Osteocyte (in vitro differentiated cells): Measurements from ENCODE around the gene MYRIP. TPM values are rescaled to one million over a fixed set of nuclear protein-coding genes. Genes with fewer than 3 reads are reported as not detected.

Source experiments
- DNase-seq: peaks from one replicate; pipeline ENCODE4 v3.0.0; 2021; ENCODE audit warnings: mixed read lengths; ENCODE audit not compliant: unreplicated experiment; ENCODE audit errors: extremely low spot score
- H3K27ac Mint-ChIP-seq: one replicate; pipeline ENCODE4 v1.8.0; 2021; ENCODE audit warnings: mild to moderate bottlenecking, mixed read lengths; ENCODE audit not compliant: unreplicated experiment
- H3K27me3 Mint-ChIP-seq: one replicate; pipeline ENCODE4 v1.8.0; 2021; ENCODE audit warnings: mixed read lengths; ENCODE audit not compliant: unreplicated experiment
- H3K36me3 Mint-ChIP-seq: one replicate; pipeline ENCODE4 v1.8.0; 2021; ENCODE audit warnings: mixed read lengths; ENCODE audit not compliant: unreplicated experiment
- H3K4me1 Mint-ChIP-seq: one replicate; pipeline ENCODE4 v1.8.0; 2021; ENCODE audit warnings: mixed read lengths; ENCODE audit not compliant: unreplicated experiment
- H3K4me3 Mint-ChIP-seq: one replicate; pipeline ENCODE4 v1.8.0; 2021; ENCODE audit warnings: mild to moderate bottlenecking, moderate library complexity, mixed read lengths; ENCODE audit not compliant: unreplicated experiment
- H3K9me3 Mint-ChIP-seq: one replicate; pipeline ENCODE4 v1.8.0; 2021; ENCODE audit warnings: mixed read lengths; ENCODE audit not compliant: unreplicated experiment
- total RNA-seq: library from RNA; stranded (reverse); gene quantifications from 2 replicates; pipeline ENCODE4 v1.2.1, GENCODE V29; 2021
- TF ChIP-seq, protein P1 (sequence below): fragments of 200-600 bp; sonication (generic); IDR thresholded peaks from 2 replicates; pipeline ENCODE4 v1.5.0; 2021; ENCODE audit warnings: antibody characterized with exemption, mild to moderate bottlenecking, moderate library complexity

The MYRIP gene
- total RNA-seq, 1 donor from 2014 or later, result 0.62 TPM

DNA sequence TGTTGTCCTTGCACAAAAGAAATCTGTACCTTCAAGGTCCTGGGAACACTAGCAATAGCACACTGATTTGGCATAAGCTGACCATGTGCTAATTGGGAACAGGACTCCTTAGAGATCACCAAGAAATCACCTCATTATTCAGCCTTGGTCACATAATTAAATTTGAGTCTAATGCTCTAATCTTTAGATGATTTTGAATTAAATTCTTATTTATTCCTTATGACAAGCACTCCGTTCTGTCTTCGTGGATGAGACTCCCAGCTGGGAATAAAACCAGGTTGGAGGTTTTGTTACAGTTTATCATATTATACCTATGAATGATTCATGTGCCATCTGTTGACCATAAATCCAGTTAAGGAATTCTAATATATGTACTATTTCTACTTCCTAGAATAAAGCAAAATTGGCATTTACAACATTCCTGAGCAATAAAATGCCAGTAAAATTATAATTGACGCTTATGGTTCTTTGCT is 162.2 kb downstream of the MYRIP start:
- H3K4me1 Mint-ChIP-seq, result no peaks in the 10 kb centered on the region
- H3K36me3 Mint-ChIP-seq, result no peaks in the 10 kb centered on the region
- H3K4me3 Mint-ChIP-seq, result no peak overlapping the region
- H3K9me3 Mint-ChIP-seq, result peaks cover 10% of the 10 kb centered on the region
- no peak for DNase-seq
- H3K27me3 Mint-ChIP-seq, result peaks cover 4% of the 10 kb centered on the region
- TF ChIP-seq, protein P1, sequence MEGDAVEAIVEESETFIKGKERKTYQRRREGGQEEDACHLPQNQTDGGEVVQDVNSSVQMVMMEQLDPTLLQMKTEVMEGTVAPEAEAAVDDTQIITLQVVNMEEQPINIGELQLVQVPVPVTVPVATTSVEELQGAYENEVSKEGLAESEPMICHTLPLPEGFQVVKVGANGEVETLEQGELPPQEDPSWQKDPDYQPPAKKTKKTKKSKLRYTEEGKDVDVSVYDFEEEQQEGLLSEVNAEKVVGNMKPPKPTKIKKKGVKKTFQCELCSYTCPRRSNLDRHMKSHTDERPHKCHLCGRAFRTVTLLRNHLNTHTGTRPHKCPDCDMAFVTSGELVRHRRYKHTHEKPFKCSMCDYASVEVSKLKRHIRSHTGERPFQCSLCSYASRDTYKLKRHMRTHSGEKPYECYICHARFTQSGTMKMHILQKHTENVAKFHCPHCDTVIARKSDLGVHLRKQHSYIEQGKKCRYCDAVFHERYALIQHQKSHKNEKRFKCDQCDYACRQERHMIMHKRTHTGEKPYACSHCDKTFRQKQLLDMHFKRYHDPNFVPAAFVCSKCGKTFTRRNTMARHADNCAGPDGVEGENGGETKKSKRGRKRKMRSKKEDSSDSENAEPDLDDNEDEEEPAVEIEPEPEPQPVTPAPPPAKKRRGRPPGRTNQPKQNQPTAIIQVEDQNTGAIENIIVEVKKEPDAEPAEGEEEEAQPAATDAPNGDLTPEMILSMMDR, result no peak
- no peak overlapping the region for H3K27ac Mint-ChIP-seq

DNA sequence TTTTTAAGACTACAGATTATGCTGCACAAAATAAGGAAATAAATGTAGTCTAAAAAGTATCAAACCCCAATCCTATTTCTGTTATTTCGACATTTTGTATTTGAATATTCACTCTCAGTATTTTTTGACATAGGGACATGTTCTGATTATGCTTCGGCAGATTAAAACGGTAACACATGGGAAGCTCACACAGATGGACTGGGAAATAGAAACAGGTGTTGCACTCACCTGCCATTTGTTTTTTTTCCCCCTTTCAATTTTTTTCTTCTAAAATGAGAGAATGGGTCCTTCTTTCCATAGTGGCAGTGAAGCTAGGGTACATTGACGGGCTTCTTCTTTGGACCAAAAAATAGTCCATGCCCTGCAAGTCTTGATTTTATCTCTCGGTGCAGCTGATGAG is 163.1 kb downstream of the MYRIP start:
- no peak overlapping the region for H3K4me3 Mint-ChIP-seq
- no peak overlapping the region for H3K27ac Mint-ChIP-seq
- TF ChIP-seq, protein P1, result no peak
- H3K27me3 Mint-ChIP-seq, result peaks cover 4% of the 10 kb centered on the region
- no peaks in the 10 kb centered on the region for H3K36me3 Mint-ChIP-seq
- peaks cover 10% of the 10 kb centered on the region for H3K9me3 Mint-ChIP-seq
- no peaks in the 10 kb centered on the region for H3K4me1 Mint-ChIP-seq
- no peak for DNase-seq

DNA sequence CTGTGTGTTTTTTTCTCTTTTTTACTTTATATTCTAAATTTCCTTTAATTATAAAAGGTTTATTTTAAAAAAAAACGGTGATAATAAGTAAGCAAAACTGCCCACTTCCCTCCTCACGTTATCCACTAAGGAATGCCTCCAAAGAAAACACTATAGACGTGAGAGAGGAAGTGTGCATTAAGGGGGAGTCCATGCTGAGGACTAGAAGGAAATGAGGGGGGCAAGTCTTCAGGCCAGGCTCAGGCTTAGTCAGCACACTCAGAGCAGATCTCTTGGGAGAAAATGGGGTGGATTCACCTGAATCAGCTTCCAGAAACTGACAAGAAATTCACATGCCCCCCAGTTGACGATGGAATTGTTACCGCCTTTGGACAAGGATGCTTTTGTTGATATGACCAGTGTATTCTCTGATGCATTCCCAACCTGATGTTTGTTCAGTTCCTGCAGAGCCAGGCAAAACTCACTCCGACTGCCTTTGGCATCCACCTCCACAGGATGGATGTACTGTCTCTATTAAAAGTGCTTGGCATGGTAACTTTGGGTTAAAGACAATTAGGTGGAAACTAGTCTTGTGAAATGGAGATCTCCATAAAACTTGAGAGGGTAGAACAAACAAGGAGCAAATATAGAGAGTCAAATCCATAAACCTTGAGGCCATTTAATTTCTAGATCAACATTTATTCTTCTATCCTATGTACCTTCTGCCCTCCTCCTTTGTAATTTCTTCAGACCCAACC is 167.8 kb downstream of the MYRIP start:
- no peak for DNase-seq
- no peaks in the 10 kb centered on the region for H3K36me3 Mint-ChIP-seq
- peaks cover 4% of the 10 kb centered on the region for H3K27me3 Mint-ChIP-seq
- H3K4me1 Mint-ChIP-seq, result no peaks in the 10 kb centered on the region
- peaks cover 10% of the 10 kb centered on the region for H3K9me3 Mint-ChIP-seq
- H3K27ac Mint-ChIP-seq, result no peak overlapping the region
- TF ChIP-seq, protein P1, result no peak
- H3K4me3 Mint-ChIP-seq, result no peak overlapping the region

DNA sequence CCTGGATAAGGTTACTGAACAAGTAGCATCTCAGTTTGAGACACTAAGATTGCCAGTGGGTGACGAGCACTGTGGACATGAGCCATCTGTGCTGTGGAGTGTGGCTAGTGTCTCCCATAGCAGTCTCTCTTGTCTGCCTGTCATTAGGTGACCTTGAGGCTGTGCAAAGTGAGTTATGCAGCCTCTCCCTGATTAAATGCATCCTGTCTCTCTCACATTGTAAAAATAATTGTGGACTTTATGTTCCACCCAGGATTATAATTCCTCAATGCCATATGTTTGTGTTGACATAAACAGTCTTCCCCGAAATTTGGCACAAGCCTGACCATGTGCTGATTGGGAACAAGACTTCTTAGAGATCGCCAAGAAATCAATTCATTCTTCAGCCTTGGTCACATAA is 168.9 kb downstream of the MYRIP start:
- Mint-ChIP-seq H3K4me1 (no peaks in the 10 kb centered on the region), H3K27ac (no peak overlapping the region), H3K27me3 (peaks cover 2% of the 10 kb centered on the region), H3K36me3 (no peaks in the 10 kb centered on the region), H3K9me3 (peaks cover 10% of the 10 kb centered on the region), H3K4me3 (no peak overlapping the region)
- TF ChIP-seq, protein P1, result no peak
- DNase-seq, result no peak

DNA sequence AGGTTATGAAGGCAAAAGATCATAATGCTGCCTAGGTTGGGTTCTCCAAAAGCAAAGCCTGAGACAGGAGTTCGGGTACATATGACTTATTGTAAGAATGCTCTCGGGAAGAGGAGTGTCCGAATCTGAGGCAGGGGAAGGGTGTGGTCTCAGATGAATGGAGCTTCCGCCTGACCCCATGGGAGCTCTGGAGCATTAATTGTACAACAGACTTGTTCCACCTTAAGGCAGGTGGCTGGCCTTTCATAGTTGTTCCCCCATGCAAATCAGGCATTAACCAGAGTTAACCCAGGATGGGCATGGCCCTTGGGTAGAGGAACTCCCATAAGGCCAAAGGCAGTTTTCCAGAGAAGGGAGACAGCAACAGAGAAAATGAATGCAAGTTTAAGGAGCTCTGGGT is 170.6 kb downstream of the MYRIP start:
- Mint-ChIP-seq H3K36me3 (no peaks in the 10 kb centered on the region), H3K27me3 (no peaks in the 10 kb centered on the region), H3K4me1 (no peaks in the 10 kb centered on the region), H3K4me3 (no peak overlapping the region), H3K27ac (no peak overlapping the region), H3K9me3 (peaks cover under 1% of the 10 kb centered on the region)
- DNase-seq, result no peak
- TF ChIP-seq, protein P1, result no peak
